Caki2 (cell line): ENCODE measurements around the gene DMWD. TPM values are rescaled to one million over a fixed set of nuclear protein-coding genes. Genes with fewer than 3 reads are reported as not detected.
A peak's percentile ranks its signal among the peaks of the same experiment; 100 is the strongest.
"Not testable (repeated sequence)": the region's sequence is repeated elsewhere in the genome, so short reads cannot be mapped to it uniquely, and the experiment has no call there.

Experiments
- DNase-seq: peaks from one replicate; pipeline ENCODE4 v3.0.0-alpha.2; 2015; ENCODE audit warnings: low read depth
- in situ Hi-C: cut with HindIII; loops from 2 replicates; pipeline ENCODE4 v1.10.0; 2016; ENCODE audit warnings: low sequenced_read_pairs, low pct_unique_long_range_greater_than_20kb, mixed read lengths
- total RNA-seq: library from RNA; depleted of rRNA; stranded (reverse); fragments of >200 nt; shearing (Covaris generic); gene quantifications from 2 replicates; pipeline ENCODE4 v1.2.3, GENCODE V29; 2014; ENCODE audit warnings: low replicate concordance

DMWD gene
- total RNA-seq, 1 experiment from 2014 or later: 22.3 TPM

DNA sequence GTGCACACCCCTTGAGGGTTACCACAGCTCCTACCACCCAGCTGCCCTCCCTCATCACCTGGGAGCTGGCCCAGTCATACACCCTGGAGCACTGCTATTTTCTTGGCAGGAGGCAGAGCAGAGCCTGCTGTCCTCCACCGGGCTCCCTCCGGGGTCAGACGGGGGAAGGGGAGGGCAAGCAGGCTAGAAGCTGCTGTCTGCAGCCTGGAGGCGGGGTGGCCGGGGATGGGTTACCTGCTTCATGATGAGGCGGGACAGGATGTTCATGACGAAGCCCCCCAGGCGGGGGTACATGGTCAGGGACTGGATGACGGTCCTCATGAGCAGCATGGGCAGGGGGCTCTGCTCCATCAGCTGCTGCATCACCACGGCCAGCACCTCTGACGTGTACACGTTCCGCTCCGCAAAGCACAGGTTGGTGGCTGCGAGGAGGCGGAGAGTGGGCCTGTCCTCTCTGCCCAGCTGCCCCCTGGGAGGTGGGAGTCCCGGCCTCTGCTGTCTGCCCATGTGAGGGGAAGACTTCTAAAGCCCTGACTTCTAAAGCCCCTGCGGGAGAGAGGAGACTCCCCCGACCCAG lies 25.2 kb upstream of the DMWD start:
- in situ Hi-C loops: no loop called here
- DNase-seq: no peak

DNA sequence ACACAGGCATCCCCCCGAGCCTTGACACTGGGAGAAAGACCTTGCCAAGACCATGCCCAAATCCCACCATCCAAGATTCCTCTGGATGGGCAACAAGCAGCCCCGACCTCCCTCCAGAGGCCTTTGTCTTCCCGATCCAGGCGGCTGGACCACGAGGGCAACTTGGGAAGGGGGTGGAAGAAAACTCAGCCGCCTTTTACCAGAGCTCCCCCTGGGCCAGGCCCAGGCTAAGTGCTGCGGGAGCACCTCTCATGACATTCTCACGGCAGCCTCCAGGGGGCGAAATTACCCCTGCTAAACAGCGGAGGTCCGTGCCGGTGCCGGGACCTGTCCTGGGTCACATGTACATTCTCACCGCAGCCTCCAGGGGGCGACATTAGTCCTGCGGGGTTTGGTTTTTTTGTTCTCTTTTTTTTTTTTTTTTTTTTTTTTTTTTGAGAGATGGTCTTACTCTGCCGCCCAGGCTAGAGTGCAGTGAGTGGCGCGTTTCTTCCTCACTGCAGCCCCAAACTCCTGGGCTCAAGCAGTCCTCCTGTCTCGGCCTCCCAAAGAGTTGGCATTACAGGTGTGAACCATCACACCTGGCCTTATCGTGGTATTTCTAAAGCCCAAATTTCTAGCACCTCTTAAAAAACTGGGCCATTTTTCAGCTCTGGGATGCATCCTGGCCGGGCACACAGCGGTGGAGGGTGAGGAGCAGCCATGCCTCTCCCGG lies 24.5 kb upstream of the DMWD start:
- DNase-seq: peak; percentile 94
- in situ Hi-C loops: no loop called here

DNA sequence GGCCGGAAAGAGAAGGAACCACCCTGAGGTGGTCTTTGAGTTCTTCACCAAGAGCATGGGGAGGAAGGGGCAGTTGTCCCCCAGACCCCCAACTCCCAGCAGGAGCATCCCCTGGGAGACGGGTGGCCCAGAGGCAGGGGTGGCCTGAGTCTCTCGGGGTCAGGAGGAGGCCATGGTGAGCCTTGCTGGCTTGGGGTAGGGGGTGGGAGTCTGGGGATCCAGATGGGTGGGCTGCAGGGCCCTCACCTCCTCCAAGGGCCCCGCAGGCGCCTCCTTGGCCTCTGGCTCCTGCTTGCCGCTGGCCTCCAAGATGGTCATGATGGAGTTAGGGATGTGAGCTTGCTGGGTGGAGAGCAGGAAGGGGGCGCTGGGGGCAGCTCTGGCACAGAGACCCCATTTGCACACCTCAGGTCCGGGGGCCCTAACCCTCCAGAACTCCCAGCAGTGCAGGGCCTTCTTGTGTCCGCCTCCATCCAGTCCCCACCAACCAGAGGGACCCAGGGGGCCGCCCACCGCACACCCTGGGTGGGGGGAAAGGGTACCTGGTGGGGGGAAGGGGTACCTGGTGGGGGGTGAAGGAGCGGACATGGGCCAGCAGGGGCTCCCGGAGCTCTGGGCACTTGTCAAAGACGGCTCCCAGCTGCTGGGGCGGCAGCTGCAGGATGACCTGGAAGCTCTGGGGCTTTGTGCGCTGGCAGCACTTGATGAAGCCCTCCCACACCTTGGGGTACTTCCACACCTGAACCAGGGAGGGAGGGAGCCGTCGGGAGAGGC lies 23.8 kb upstream of the DMWD start:
- DNase-seq: no peak
- in situ Hi-C loops: no loop called here

DNA sequence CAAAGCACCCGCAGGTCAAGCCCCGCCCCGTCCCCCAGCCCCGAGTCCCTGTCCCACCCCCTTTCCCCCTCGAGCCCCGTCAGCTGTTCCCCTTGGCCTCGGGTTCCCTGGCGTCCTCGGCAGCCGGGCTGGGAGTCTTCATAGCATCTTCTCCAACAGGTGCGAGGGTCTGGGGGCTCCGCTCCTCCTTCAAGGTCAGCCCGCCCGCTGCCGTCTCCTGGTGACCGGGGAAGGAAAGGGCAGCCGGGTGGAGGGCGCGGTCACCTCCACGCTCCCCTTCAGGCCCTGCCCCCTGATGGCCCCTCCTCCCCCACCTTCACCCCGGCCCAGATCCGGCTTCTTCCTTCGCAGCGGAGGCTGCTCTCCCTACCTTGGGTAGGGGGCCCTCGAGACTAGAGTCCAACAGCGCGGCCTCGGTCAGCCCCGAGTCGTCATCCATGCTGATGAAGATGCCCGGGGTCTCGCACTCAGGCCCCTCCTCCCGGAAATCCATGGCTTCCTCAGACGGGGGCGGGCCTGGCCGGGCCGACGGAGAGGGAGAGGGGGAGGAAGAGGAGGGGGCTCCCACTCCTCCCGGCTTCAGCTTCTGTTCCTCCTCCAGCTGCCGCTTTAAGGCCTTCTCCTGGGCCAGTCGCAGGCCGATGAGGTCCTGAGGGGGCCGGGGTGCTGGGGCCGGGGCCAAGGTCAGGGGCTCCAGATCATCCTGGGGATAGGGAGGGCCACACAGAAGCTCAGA lies 23.0 kb upstream of the DMWD start:
- in situ Hi-C loops: no loop called here
- no peak for DNase-seq

DNA sequence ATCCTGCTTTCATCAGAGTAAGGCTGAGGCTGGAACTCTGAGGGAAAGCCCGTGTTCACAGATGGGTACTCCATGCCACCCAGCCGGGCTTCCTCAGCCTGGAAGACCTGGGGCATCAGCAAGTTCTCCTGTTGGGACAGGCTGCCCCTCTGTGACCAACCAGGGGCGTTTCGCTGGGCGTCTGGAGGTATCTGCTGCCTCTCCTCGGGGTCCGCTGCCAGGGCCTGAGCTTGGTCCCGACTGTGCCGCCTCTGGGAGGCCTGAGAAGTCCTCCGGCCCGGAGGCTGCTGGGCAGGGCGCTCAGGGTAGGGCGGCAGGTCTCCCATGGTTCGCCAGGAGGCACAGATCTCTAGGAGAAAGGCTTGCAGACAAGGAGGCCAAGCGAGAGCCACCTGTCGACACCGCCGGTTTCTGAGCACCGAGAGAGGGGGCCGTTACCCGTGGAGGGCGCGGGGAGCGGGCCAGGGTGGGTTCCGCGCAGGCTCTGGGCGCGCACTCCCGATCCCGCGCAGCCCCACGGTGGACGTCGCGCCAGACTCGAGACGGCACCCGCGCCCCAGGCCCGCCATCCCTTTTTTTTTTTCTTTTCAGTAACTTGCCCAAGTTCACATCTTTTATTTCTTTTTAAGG lies 22.3 kb upstream of the DMWD start, which contains the start of gene RSPH6A:
RSPH6A (minus strand) TSS at position 458 of the 630 bp plus-strand sequence; CDS start at position 326, 132 bp downstream.
- no peak for DNase-seq
- in situ Hi-C loops: no loop called here

DNA sequence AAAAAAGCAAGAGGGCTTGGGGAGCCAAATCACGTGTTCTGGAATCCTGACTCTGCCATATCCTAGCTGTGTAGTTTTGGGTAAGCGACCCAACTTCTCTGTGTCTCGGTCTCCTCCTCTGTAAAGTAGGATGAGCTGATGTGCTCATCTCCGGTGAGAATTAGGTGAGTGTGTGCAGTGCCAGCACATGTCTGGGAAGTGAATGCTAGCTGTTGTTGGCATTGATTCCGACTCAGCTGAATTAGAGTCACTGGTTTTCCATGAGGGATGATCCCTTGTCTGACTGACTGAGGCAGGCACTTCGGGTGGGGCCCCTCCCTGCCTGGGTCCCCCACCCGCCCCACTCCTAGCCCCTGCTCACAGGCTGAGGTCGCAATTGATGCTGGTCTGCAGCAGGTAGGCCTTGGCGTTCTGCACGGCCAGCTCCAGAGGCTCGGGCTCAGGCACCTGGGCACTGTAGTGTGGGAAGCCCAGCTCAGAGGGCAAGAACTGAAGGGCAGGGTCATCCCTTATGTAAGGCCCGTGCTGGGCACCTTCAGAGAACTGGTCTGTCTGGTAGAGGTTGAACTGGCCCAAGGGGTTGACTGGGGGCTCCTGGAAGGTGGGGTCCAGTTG lies 21.6 kb upstream of the DMWD start:
- peak; percentile 37 for DNase-seq
- in situ Hi-C loops: no loop called here

DNA sequence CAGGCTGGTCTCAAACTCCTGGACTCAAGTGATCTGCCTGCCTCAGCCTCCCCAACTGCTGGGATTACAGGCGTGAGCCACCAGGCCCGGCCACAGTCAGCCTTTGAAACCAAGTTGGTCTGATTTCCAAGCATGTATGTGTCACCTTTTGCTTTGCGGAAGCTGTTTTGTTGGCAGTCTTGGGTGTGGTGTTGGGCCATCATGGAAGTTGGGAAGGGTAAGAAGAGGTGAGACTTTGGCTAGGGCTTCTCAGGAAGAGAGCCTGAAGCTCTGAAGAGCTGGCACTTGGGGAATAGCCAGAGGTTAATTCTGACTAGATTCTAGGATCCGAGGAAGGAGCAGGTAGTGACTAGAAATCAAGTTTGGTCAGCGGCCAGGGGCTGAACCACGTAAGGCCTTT lies 19.7 kb upstream of the DMWD start:
- DNase-seq: no peak
- in situ Hi-C loops: no loop called here

DNA sequence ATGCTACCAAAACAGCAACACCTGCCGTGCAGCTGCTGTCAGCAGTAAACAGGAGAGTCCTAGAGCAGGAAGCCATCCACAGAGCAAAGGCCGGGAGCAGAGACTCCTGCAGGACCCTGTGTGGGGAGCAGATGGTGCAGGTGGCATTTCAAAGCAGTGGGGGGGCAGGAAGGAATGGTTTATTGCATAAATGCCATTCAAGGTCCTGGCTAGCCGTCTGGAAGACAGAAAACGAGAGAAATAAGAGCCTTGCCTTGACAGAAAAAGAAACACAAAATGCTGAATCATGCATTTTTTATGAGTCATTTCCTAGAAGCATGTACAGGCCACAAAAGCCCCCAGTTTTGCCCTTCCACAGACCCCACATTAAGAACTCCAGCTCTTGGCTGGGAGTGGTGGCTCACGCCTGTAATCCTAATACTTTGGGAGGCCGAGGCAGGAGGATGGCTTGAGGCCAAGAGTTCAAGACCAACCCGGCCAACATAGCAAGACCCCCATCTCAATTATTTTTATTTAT lies 17.1 kb upstream of the DMWD start:
- peak; percentile 84 for DNase-seq
- in situ Hi-C loops: no loop called here

DNA sequence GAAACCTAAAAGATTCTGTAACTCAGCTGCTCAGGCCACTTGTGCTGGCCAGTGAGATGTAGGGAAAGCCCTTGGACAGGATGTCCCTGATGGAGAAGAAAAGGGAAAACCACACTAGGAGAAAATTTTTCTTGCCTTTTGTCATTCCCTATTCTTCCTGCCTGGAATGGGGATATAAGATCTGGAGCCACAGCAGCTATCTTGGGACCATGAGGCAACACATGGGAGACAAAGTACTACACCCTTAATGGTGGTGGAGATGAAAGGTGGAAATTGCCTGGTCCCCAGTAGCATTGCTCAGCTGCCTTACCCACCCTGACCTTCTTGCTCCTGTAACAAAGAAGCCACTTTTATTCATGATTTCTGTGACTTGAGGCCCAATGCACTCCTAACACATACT lies 13.1 kb upstream of the DMWD start:
- DNase-seq: no peak
- in situ Hi-C loops: no loop called here

DNA sequence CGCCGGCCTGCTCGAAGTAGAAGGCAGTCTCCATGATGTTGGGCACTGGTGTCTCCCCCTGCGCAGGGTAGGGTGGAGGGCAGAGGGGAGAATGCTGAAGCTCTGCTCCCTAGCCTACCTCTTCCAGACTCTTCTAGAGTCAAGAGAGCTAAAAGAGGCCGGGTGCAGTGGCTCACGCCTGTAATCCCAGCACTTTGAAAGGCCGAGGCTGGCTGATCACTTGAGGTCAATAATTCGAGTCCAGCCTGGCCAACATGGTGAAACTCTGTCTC lies 12.2 kb upstream of the DMWD start:
- DNase-seq: no peak
- in situ Hi-C loops: no loop called here

DNA sequence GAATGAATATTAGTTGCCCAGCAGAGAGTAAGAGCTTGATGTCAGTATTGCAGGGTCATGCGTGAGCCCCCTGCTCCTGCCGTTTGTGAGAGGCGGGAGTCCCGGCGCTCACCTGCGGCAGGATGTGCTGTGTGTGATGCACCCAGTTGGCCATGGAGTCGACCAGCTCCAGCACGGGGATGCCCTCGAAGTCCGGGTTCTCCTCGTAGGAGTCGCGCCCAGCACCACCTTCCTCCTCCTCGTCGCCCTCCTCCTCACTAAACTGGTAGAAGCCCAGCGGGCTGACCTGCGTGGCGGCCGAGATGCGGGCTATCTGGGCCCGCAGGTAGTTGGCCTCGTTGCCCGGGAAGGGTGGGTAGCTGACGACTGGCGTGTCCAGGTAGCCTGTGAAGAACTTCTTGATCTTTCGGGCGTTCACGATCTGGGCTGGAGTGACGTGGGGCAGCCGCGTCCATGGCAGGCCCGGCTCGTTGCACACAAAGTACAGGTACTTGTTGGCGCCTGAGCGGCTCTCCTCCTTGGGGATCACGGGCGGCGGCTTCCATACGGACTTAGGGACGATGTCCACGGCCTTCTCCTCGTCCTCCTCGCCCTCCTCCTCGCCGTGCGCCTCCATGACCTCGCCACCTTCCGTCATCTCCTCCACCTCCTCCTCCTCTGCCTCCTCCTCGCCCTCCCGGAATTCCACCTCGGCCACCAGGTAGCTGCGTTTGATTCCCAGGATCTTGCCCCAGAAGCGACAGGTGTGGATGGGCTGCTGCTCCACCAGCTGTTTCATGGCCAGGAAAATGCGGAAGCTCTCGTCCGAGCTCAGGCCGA lies 11.7 kb upstream of the DMWD start:
- DNase-seq: no peak
- in situ Hi-C loops: no loop called here

DNA sequence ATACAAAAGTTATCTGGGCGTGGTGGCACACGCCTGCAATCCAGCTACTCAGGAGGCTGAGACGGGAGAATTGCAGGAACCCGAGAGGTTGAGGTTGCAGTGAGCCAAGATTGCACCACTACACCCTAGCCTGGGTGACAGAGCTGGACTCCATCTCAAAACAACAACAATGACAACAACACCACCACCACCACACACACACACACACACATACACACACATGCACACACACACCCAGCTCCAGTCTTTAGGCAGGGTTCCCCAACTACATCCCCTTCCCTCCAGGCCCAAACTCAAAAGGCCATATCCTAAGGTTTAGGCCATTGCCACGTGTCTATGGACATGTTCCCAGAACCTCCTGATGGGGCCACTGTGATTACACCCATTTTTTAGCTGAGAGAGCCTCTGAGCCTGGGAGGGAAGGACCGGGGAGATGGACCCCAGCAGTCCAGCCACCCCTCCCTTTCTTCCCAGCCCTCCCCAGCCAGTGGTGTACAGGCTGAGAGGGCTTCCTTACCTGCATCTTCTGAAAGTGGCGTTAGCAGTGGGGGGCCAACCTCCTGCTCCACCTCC lies 9.0 kb upstream of the DMWD start:
- no peak for DNase-seq
- in situ Hi-C loops: no loop called here

DNA sequence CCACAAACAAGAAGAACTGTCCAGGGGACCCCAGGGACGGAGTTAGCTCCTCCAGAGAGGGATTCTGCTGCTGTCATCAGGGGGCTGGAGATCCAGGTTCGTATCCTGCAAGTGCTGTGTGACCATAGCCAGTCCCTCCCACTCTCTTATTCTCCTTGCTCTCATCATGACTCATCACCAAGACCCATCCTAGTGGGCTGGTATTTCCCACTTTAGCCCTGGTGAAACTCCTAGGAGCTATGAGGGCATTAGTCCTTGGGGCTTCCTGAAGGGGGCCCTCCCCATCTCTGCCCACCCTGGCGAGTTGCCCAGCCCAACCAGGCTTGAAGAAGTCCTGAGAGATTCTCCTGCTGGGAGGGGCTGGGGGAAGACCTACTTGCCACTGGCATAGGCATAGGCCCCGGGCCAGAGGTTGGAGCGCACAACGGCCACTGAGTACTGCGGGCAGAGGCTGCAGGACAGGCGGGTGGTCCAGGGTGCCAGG lies 7.5 kb upstream of the DMWD start:
- in situ Hi-C loops: no loop called here
- peak; percentile 97 for DNase-seq

DNA sequence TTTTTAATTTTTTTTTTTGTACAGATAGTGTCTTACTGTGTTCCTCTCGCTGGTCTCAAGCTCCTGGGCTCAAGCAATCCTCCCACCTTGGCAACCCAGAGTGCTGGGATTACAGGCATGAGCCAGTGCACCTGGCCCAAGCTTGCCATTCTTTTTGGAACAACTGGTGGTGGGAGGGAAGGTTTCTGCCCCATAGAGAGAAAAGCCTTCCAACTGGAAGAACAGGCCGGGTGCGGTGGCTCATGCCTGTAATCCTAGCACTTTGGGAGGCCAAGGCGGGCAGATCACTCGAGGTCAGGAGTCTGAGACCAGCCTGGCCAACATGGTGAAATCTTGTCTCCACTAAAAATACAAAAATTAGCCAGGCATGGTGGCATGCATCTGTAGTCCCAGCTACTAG lies 6.9 kb upstream of the DMWD start:
- in situ Hi-C loops, DNase-seq: not testable (repeated sequence)

DNA sequence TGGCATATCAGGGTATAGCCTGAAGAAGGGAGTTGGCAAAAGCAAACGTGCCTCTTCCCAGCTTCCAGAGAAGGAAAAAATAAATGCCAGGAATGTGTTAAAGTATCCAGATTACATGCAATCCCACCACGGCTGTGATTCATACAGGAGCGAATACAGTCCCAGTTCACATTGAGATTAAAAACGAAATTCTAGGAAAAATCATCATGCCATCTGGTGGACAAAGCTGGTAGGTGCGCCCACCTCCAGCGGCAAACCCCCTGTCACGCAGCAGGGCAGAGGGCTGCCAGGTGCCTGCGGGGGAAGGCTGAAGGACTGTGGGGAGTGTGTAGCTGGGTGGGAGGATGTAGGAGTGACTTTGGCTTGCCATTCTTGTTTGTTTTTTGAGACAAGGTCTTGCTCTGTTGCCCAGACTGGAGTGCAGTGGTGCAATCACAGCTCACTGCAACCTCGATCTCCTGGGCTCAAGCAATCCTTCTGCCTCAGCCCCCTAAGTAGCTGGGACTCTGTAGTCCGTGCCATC lies 6.4 kb upstream of the DMWD start:
- in situ Hi-C loops: no loop called here
- peak; percentile 92 for DNase-seq

DNA sequence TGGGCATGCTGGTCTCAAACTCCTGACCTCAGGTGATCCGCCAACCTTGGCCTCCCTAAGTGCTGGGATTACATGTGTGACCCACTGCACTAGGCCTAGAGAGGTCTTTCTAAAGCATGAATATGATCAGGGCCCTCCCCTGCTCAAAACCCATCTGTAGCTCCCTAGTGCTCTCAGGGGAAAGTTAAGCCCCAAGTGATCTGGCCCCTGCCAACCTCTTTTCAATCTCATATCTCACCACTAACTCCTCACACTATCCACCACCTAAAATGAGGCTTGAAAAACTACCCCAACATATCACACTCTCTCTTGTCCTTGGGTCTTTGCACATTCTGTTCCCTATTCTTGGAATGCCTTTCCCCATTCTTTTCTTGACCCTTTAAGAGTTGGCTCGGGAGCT lies 2.0 kb upstream of the DMWD start:
- in situ Hi-C loops: no loop called here
- no peak for DNase-seq

DNA sequence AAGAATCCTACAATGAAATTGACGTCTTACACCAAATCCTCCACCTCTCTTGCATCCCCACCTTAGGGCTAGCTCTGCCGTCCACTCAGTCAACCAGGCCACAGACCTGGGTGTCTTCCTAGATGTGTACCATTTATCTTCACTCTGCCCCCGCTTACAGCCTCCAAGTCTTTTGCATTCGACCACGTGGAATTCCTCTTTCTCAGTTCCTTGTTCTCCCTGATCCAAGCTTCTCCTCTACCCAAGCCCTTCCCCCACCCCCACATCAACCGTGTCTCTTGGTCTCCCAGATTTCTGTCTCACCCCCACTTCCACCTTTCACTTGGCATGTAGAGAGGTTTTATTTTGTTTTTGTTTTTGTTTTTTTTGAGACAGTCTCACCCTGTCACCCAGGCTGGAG lies 1.2 kb upstream of the DMWD start:
- in situ Hi-C loops: no loop called here
- DNase-seq: no peak
